NCI-H2171 (cell line): Measurements from ENCODE around the gene RPL38.

Experiments
- DNase-seq: peaks from one replicate; lab custom pipeline; 2025; lab: John Stamatoyannopoulos, UW

Gene RPL38

DNA sequence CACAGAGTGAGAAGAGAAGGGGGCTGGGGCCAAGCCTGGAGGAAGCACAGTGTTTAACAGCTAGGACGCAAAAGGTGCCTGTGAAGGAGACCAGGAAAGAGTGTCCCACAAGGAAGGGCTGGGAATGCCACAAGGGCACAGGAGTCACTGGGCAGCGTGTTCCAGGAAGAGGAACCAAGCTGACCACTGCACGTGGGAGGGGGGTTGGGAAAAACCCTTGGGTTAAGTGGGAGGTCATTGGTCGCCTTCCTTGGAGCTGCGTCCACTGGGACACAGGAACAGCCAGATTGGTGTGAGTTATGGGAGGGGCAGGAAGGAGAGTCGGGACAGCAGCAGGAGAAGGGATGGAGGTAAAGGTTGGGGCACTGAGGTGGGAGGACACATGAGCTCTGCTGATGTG is 22.8 kb downstream of the RPL38 start:
- no peak for DNase-seq

GRCh38 chr17:74227271-74228080 is 24.0 kb downstream of the RPL38 start:
- no peak for DNase-seq

GRCh38 chr17:74228306-74228978 is 25.0 kb downstream of the RPL38 start:
- DNase-seq: no peak

GRCh38 chr17:74230896-74231295 is 27.4 kb downstream of the RPL38 start:
- no peak for DNase-seq

DNA sequence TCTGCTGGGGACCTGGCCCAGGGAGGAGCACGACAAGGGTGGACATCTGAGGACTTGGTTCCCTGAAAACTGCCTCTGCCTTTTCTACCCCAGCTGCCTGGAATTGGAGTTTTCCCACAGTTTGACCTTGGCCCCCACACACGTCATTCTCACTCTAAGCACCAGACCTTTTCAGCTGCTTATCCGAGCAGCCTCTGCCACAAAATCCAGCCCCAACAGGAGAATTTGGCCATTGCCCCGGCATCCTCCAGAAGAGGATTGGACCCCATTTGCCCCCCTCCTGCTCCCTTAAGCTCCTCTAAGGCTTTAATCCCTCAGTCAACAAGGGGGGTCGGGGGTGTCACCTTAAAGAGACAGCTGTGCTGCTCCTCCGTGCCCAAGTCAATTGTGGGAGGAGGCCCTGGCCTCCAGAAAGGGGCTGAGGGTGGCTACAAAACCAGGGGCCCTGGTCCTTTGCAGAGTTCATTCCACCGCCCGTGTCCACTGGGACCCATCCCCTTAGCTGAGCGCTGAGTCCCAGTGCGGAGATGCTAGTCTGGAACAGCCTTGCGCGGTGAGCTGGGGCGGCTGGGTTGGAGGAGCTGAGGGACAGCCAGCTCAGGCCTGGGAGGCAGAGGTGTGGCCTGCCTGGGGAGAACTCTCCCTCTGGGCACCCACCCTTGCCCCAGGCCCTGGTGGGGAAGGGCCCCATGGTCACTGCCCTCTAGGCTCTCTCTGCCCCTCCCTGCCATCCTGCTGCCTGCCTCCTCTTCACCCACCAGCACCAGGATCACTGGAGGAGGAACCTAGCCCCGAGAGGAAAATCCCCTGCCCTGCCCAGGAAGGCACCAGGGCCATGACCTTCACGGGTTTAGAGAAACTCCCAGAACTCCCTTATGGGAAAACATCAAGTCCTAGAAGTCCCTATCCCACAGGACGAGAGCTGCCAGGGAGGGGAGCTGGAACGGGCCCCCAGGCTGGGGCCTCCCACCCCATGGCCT is 28.7 kb downstream of the RPL38 start:
- DNase-seq: no peak

- DNase-seq: no peak
These were observed 30.5 kb downstream of the RPL38 start for GRCh38 chr17:74233937-74234336.

- no peak for DNase-seq
These were observed 31.0 kb downstream of the RPL38 start for GRCh38 chr17:74234486-74234885.

DNA sequence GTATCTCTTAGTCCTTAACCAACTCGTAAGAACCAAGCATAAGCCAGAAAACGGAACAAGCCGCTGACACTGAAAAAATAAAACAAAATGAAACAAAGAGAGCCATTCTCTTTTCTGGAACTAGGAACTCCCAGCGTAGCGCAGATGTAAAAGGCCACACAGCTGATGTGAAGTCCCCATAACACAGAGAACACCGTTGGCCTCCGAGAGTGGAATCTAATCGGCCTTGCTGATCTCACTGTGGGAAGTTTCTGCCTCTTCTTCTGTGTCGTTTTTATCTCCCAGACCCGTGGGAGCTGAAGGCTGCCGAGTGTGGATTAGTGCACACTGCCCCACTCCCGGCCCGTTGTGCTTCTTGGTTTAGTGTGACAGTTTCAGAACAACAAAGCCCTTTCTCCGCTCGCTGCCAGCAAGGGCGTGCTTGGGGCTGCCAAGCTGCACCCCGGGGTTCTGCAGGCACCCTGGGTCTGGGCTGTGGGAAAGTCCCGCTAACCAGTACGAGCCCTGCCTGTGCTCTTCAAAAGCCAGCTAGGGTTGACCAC is 31.6 kb downstream of the RPL38 start:
- DNase-seq: no peak

- DNase-seq: no peak
These were observed 32.5 kb downstream of the RPL38 start for GRCh38 chr17:74235911-74236371.

DNA sequence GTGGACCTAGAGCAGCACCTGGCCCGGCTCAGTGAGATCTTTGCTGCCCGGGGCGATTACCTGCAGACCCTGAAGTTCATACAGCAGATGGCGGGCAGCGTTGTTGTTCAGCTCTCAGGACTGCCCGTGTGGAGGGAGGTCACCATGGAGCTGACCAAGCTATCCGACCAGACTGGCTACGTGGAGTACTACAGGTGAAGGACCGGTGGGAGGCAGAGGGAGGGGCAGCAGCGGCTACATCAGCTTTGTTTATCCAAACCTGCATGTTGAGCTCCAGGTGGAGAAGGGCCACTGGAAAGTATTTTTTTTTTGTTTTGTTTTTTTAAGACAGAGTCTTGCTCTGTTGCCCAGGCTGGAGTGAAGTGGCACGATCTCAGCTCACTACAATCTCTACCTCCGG is 33.8 kb downstream of the RPL38 start:
- DNase-seq: no peak

DNA sequence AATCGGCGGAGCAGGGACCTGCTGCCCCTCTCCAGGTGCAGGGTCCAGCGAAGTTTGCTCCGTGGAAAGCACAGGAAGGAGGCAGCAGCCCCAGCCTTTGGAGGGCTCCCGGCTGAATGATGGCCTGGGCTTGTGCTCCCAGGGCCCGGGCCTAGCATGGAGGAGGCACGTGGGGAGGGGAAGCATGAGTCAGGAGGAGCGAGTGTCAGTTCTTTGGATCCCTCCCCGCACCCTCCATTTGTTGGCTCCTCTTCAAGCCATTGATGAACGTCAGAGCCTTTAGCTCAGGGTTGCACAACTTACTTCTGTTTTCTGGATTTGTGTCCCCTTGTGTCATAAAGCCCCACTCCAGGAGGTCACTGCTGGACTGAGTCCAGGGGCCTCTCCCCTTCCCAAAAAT is 35.7 kb downstream of the RPL38 start:
- no peak for DNase-seq

DNA sequence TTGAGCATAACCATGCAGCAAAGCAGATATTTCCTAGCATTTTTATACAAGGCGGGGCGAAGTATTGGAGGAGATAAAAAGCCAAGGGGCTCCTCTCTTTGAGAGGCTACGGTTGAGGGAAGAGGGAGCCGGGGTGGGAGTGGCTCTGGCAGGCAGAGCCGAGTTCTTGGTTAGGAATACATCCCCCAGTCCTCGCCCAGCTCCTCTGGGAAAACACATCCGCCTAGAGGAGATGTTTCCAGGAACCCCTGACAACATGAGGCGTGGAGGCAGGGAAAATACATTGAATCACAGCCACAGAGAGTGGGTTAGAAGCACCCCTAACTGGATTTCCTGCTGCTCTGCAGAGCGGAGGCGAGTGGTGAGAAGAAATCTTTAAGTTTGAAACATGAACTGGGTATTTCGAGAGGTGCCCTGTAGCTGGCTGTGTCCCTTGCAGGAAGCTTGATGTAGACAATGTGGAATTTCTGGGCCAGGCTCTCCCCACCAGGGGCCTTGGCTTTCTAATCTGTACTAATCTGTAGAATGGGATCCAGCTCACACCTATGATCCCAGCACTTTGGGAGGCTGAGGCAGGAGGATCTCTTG is 37.2 kb downstream of the RPL38 start:
- no peak for DNase-seq

GRCh38 chr17:74241431-74241830 is 38.0 kb downstream of the RPL38 start:
- DNase-seq: no peak

GRCh38 chr17:74241847-74242246 is 38.4 kb downstream of the RPL38 start:
- DNase-seq: no peak

DNA sequence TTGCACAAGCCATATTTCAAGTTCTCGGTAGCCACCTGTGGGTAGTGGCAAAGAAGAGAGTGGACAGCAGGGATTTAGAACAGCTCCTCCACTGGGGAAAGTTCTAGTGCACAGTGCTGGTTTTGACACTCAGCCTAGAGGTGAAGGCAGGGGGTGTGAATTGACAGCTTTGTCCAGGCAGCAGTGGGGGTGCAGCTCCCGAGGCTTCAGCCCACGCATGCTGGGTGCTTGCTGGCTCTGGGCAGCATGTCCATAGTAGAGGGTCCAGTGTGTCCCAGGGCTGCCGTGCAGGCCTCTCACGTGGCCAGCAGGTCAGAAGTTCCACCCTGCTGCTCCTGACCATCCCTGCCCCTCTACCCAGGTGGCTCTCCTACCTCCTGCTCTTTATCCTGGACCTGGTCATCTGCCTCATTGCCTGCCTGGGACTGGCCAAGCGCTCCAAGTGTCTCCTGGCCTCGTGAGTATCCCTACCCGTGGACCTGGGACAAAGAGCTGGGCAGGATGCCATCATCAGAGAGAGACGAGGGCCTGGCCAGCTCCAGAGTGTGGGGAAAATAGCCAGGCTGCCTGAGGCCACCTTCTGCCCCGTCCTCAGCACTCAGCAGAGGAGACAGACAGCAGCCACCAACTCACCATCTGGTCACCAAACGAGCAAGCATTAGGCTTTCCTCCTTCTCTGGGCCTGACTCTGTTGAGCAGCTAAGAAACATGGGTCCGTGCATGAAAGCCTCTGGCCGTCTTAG is 39.7 kb downstream of the RPL38 start:
- DNase-seq: no peak

DNA sequence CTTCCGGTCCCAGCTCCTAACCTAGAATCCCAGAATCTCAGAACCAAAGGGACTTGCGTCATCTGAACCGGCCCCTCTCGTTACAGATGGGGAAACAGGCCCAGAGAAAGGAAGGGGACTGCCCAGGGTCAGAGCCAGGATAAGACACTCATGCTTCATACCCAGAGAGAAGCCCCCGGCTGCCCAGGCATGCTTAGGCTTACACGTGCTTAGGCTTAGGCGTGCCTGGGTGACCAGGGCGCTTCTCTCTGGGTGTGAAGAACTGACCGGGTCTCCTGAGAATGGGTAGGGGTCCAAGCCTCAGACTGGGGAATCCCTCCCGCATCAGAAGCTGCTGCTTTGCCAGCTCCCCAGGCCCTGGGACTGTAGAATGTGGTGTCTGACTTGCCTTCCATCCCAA is 40.6 kb downstream of the RPL38 start:
- no peak for DNase-seq

DNA sequence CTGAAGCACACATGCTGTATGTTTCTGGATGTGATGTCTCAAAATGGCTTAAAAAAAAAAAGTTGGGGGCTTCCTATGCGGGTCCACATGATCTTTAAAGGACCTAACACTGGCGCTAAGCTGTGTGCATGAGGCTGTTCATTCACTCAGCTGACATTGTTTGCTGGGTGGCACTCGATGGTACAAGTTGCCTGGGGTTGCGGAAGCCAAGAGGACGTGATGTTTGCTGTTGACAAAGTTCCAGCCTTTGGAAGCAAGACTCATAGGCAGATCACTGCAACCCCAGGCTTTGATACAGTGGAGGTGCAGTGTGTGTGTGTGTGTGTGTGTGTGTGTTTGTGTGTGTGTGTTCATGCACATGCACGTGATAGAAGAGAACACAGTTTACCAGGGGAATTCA is 41.1 kb downstream of the RPL38 start:
- no peak for DNase-seq

- DNase-seq: no peak
These were observed 41.8 kb downstream of the RPL38 start for GRCh38 chr17:74245145-74245831.

GRCh38 chr17:74245871-74246270 is 42.4 kb downstream of the RPL38 start:
- no peak for DNase-seq

GRCh38 chr17:74249590-74250270 is 46.3 kb downstream of the RPL38 start:
- DNase-seq: no peak
